ENCODE data around the gene CLNK.

CLNK gene

DNA sequence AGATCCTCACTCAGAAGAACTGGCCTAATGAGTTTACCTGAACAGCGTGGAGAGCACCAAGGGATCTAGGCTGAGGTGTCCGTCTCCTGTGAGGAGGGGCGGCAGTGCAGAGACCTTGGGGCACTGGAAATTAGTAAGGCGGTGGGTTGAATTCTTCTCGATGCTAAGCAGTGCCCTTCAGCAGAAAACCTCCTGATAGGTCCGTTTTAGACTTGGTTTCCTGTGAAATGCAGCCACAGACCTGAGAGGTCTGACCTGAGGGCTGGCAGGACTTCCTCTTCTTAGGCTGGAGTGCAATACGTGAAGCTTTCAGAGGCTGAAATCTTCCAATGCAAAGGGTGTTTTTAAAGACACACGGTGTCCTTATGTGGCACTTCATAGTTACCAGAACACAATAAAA, at the start of gene CLNK:
CLNK (minus strand) TSS at position 138 of the 400 bp plus-strand sequence. CDS start 16,899 bp downstream, outside the sequence.
- no peak for DNase-seq

DNA sequence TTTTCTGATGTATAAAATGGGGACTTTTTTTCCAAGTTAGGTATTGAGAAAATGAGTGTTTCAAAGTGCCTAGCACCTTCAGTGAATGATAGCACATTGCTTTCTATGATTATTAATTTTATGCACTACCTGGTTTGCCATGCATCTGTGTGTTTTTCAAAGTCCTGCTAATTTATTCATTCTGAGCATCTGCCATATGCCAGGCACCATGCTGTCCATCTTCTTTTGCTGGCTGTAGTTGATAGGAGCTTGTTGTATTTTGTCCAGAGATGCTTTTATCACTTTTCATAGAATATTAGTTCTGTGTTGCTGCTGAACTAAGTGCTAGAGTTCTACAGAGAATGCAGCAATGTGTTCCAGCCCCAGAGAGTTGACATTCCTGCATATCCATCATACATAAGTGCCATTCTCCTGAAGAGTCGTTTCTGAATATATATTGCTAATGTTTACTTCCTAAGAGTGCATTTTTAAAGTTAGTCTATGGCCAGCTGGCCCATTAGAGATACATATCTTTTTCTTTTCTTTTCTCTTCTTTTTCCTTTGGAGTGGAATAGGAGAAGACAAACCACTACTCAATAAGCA, 49.0 kb upstream of the CLNK start:
- no peak for DNase-seq

- DNase-seq: no peak
Measured at GRCh38 chr4:10732914-10733415, 48.4 kb upstream of the CLNK start.

- no peak for DNase-seq
Measured at GRCh38 chr4:10732235-10732913, 47.8 kb upstream of the CLNK start.

DNA sequence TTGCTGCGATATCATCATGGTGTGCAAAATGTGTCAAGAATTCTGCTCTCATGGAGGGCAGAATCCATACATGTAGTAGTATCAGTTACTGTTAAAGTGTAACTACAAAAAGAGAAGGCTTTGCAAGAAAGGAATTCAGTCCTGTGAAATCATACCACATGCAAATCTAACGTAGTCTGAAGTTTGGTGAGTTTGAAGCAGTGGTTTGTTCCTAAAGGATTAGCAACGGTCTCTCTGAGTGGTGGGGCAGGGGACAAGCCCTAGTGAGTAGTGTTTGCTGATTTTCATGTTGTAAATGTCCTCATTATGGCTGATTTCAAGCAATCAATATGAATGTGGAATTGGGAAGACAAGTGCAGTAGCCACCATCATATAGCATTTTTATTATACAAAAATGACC, 47.1 kb upstream of the CLNK start:
- no peak for DNase-seq

- no peak for DNase-seq
Measured at GRCh38 chr4:10731162-10731561, 46.6 kb upstream of the CLNK start.

GRCh38 chr4:10730590-10730989, 46.0 kb upstream of the CLNK start:
- DNase-seq: no peak

GRCh38 chr4:10730019-10730418, 45.5 kb upstream of the CLNK start:
- no peak for DNase-seq

- DNase-seq: no peak
Measured at GRCh38 chr4:10729366-10729765, 44.8 kb upstream of the CLNK start.

DNA sequence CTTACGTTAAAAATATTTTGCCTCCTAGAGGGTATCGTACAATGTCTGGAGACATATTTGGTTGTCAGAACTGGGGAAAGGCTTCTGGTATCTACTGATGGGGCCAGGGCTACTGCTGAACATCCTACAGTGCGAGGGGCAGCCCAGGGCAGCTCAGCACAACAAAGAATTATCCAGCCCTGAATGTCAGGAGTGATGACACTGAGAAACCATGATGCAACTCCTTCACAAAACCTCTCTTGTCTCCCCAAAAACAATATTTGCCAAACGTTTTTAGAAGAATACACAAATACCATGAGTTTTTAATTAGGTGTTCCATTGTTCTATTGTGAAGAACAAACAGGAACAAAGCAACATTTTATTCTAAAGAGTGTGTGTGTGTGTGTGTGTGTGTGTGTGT, 43.4 kb upstream of the CLNK start:
- no peak for DNase-seq

DNA sequence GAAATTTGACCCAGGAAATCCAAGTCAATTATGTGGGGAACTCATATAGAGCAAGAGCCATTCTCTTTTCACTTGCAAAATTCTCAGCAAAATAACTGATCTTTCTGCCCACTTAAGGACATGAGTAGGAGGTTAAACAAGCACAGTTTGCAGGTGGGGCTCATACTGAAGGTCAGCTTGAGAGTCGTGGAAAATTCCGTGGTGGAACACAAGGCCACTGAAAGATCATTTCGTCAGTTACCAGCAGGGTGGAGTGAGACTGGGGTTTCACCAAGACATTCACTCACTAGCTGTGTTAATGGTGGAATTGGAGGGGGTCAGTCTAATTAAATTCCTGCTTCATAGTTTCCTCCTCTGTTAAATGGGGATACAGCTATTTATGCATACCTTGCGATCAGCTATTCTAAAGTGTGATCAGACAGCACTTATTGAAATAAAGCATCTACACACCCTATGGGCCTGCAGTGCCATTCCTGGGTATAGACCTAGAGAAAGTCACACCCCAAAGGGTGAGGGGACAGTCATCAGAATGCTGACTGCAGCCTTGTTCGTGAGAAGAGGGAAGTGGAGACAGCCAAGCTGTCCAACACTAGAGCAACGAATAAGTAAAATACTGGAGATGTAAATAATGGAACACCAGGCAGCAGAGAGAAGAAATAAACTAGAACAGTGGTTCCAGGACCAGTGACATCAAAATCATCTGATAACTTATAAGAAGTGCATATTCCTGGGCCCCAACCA, 42.7 kb upstream of the CLNK start:
- DNase-seq: no peak

DNA sequence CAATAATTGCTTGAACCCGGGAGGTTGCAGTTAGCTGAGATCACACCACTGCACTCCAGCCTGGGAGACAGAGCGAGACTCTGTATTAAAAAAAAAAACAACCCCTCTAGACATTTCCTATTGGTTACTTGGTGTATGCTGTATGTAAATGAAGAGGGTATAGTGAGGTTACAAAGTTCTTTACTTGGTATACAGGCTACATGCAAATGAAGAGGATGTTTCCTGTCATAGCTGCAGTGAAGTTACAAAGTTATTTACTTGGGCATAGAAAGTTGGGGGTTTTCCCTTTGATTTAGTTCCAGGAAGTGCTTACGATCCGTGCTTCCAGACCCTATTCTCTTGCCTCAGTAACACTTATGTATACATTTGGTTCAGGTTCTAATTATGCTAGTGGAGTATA, 38.4 kb upstream of the CLNK start:
- DNase-seq: no peak

- peak; percentile 25 for DNase-seq
Measured at GRCh38 chr4:10721616-10722015, 37.0 kb upstream of the CLNK start.

DNA sequence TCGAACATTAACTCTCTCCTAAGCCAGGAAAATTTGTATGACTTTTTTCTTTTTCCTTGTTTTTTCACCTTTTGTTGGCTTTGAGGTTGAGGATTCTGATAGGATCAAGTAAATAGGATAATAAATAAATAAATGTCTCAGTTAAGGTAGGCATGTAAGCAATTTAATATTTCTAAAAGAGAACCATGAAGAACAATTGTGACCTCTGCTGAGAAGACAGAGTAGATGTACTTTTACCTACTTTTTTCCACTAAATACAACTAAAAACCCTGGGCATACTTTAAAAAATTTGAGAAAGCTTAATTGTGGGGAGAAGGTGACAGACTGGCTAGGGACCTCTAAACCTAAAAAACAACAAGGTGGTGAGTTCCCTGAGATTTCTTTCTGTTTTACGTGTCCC, 31.6 kb upstream of the CLNK start:
- no peak for DNase-seq

- DNase-seq: no peak
Measured at GRCh38 chr4:10715696-10716095, 31.1 kb upstream of the CLNK start.

GRCh38 chr4:10715135-10715534, 30.6 kb upstream of the CLNK start:
- DNase-seq: peak; percentile 32

GRCh38 chr4:10713591-10713990, 29.0 kb upstream of the CLNK start:
- no peak for DNase-seq

DNA sequence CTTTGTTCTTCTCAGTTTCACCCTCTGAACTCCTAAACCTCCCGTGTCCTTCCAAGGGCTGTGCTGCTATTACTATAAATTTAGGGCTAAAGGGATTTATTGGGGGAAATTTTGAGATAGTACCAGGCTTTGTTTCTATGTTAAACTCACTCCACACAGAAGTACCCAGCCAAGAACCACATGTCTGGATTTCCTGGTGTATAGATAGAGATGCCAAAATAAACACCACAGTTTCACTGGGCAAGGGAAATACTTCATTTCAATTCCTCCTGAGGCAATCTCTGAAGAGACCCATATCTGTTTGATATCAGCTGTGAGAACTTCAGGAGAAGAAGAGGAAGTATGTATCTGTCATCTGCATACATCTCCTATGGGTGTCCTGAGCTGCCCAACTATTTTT, 21.7 kb upstream of the CLNK start:
- DNase-seq: no peak

DNA sequence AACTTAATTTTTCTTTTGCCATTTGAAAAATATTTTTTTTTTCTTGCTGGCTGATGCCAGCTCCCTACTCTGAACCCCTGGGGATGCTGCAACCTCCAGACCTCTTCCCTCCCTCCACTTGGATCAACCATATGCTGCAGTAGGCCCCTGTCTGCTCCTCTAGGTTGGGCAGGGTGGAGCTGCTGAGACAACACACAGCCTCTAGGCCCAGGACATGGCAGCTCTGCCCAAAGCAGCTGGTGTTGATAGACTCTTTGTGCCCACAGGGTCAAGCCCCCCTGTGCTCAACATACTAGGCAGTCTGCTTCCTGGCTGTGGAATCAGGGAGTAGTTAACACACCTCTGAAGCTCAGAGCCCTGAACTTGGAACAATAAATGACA, 19.9 kb upstream of the CLNK start:
- no peak for DNase-seq

- no peak for DNase-seq
Measured at GRCh38 chr4:10703766-10704429, 19.3 kb upstream of the CLNK start.

DNA sequence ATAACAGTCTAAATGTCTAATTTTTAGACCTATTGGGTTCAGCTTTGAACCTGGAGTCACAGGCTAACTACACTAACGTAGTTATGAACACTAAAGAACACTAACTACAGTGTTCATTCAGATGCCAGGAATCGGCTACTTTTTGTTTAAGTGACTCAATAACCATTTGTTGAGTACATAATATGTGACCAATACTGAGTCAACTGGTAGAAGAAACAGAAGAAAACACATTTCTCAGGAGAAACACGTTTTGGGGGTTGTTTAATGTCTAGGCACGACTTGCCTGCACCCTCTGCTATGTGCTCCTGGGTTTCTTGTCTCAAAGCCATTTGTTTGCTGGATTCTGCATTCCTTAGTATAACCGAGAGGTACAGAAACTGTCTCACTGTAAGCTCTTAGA, 18.6 kb upstream of the CLNK start:
- DNase-seq: no peak

GRCh38 chr4:10701702-10702460, 17.3 kb upstream of the CLNK start:
- no peak for DNase-seq

GRCh38 chr4:10701161-10701560, 16.6 kb upstream of the CLNK start:
- no peak for DNase-seq
